ENCODE measurements around the gene EFL1.

- TF ChIP-seq EZH2 (IDR thresholded peaks at IDR 0.05; ENCODE audit: borderline replicate concordance, insufficient read depth, low read length, poor library complexity, severe bottlenecking) (no peak), EP300 (conservative IDR thresholded peaks at IDR 0.05; ENCODE audit: poor library complexity, severe bottlenecking) (no peak), CTCF (IDR thresholded peaks at IDR 0.05; ENCODE audit: poor library complexity, severe bottlenecking) (no peak)
Observed at GRCh38 chr15:82095803-82096202, 166.7 kb downstream of the EFL1 start.
